GM18861 (cell line): Measurements from ENCODE around the gene KIAA1328.
"Not testable (repeated sequence)": the region's sequence is repeated elsewhere in the genome, so short reads cannot be mapped to it uniquely, and the experiment has no call there.

Source experiments
- ATAC-seq: cut with Tn5 transposase; IDR thresholded peaks from one replicate; pipeline ENCODE4 v1.9.1; 2021; ENCODE audit not compliant: unreplicated experiment

The KIAA1328 gene

DNA sequence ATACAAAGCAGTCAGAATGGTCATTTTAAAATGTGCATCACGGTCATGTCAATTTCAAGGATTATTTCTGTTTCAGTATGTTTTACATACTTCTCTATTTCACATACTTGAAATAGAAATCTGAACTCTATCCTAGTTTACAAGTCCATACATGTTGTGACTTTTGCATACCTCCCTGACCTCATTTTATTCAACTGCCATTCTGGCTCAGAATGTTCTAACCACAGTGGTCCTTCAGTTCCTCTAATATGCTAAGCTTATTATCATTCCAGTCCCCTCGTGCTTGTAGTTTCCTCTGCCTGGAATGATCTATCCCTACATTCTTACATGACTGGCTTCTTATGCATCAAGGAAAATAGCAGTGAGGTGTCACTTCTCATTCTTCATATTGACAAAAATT is 295.6 kb downstream of the KIAA1328 start:
- ATAC-seq: no peak

DNA sequence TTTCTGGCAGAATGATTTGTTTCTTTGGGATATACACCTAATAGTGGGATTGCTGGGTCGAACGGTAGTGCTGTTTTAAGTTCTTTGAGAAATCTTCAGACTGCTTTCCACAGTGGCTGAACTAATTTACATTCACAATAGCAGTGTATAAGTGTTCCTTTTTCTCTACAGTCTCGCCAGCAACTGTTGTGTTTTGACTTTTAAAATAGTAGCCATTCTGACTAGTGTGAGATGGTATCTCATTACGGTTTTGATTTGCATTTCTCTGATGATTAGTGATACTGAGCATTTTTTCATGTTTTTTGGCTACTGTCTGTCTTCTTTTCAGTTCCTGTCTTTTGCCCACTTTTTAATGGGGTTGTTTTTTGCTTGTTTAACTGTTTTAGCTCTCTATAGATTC is 306.2 kb downstream of the KIAA1328 start:
- ATAC-seq: no peak

DNA sequence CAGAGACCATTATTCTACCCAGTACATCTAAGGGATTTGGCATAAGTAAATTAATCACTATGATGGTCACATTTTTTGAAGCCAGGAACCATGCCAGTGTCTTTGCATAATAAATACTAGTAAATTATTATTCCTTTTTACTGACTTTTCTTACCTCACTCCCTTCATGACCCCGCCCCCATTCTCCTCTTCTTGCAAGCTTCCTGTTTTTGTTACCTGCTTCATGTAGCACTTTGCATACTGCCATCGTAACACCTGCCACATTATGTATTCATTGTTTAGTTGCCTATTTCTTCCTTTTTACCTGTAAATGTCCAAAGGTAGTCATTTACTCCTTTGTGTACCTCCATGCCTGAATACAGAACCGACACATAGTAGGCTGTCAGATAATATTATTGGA is 309.5 kb downstream of the KIAA1328 start:
- no peak for ATAC-seq

DNA sequence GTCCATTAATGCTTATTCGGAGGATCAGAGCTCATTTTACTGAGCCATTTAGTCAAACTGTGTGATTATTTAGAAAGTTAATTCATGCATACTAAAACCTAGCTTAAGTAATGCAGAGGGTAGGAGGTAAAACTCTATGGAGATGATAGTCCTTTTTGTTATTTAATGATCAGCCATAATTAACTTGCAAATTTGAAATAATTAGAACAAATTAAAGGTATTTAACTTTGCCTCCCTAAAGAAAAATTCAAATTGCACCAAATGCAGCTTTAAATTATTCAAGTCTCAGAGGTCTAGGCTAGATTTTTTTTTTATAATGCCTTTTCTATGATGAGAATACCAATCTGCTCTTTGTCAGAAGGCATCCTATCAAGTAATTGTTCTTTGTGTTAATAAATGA is 310.9 kb downstream of the KIAA1328 start:
- ATAC-seq: no peak

DNA sequence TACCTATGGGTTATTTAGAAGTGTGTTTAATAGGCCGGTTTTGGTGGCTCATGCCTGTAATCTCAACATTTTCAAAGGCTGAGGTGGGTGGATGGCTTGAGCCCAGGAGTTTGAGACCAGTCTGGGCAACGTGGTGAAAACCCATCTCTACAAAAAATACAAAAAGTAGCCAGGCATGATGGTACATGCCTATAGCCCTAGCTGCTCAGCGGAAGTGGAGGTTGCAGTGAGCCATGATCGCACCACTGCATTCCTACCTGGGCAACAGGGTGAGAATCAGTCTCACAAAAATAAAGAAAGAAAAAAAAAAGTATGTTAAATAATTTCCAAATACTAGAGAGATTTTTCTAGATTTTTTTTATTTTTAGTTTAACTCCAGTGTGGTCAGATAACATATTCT is 316.0 kb downstream of the KIAA1328 start:
- no peak for ATAC-seq

DNA sequence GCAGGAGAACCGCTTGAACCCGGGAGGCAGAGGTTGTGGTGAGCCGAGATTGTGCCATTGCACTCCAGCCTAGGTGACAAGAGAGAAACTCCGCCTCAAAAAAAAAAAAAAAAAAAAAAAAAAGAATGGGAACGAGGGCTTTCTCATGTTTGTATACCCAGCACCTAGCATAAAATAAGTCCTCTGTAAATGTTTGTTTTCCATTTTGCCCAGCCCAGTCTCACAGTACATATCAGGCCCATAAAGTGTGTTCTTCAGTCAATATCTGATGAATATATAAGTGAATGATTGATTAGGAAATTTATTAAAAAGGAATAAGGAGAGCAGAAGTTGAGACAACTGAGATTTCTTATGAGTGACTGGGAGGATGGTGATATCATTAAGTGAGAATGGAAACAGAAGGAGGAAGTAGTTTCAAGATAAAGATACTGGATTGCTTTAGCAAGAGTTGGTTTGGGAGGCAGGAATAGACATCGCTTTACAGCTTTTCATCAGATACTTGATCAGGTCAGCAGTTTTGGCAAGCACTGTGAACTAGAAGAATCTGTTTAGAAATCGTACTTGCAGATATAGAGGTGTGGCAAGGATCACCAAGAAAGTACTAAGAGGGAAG is 327.5 kb downstream of the KIAA1328 start:
- no peak for ATAC-seq

DNA sequence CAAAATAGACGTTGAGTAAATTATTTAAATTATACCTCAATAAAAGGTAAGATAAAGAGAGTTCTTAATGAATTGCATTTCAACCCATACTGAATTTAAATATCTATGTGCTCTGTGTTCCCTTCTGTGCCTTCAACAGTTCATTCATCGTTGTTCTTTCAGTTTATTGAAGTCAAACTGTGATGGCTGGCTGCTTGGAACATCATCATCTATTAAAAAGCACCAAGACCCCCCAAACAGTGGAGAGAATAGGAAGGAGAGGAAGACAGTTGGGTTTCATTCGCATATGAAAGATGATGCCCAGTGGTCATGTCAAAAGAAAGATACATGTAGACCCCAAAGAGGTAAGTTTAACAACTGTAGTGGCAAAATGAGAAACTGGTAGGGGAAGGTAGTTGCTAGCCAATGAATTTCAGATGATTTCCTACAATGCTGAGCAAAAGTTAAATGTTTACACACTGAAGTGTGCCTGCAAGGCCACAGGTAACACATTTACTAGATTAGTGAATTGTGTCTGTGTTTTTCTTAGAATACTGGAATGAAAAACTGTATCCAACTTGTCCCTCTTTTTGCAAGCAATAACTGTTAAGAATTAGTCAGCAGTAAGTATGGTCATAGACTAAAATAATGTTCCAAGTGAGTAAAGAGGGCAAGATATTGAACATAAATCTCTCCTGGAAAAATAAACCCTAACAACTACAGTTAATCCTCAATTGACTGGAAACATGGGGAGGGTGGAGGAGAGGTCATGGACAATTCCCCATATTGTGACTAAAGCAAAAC is 331.3 kb downstream of the KIAA1328 start:
- no peak for ATAC-seq

DNA sequence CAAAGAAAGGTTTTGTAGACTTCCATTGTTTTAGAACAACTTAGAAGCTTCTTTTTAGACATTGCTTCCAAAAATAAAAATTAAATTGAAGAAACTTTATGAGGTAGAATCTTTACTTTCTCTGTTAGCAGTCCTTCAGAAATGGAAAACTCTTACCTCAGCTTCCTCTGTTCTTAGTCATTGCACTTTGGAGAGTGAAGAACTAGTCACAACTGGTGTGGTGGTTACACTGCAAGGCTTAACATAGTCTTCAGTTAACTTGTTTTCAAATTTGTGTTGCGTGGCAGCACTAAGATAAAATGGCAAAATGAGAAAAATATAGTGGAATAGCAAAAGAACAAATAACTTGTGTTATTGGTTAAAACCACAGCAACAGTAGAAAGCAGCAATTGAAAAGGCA is 332.6 kb downstream of the KIAA1328 start:
- ATAC-seq: no peak

DNA sequence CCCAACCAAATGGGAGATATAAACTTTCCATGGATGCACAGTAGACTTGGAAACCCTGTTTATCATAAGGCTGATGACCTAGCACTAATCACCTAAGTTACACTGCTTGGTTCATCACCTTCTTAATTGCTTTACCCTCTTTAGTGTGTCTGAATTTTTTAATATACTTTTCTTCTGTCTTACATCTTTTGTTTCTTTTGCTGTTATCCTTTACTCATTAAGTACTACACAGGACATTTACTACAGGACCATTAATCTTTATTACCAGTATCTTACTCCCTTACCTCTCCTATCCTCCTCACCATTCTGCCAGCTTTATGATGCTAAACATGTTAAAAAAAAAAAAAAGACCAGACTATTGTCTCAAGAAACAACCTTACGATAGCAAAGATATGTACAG is 333.6 kb downstream of the KIAA1328 start:
- no peak for ATAC-seq

DNA sequence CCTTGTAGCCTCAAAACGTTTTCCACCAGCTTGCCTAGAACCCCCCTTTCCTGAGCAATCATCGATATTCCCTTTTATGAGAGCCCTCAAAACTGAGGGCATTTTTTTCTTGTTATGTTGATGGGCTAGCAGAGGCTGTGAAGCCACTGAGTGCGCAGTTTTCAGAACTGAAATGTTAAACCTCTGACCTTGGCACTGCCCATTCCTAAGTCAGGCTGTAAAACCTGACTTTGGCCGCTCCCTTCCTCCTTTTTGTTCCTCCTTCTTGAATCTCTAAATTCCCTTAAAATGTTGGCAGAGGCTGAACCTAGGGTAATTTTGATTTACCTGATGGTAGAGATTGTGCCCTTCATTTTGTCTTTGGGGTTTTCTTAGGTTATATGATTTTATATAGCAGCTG is 334.2 kb downstream of the KIAA1328 start:
- no peak for ATAC-seq

DNA sequence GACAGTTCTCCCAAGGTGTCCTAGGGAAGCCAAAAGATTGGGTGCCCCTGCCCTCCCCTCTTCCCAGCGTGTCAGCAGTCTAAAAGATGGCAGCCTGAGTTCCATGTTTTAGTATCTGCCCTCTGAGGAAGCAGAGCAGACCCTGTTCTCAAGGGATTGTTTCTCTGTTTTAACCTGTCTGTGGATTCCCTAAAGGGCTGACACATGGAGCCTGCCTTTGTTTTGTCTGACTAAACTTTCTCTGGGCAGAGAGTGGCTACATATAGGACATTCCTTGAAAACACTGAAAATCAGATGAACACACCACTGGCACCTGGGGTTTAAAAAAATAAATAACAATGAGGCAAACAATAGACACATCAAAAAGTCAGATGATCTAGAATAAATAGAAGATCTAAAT is 337.6 kb downstream of the KIAA1328 start:
- ATAC-seq: no peak

DNA sequence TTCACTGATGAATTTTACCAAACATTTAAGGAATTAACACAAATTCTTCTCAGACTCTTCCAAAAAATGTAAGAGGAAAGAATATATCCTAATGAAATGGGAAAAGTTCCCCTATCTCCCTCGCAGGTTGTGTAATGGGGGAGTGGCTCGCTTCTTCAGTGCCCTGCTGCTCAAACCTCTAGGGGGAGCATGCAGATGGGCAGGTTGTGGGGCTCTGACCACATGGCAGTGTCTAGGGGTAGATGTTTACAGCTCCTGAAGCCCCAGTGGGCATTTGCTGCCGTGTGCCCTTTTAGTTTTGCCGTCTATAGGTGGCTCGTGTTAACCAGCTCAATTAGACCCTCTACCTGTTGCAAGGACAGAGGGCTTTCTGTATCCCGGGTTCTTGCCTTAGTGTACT is 338.0 kb downstream of the KIAA1328 start:
- not testable (repeated sequence) for ATAC-seq

DNA sequence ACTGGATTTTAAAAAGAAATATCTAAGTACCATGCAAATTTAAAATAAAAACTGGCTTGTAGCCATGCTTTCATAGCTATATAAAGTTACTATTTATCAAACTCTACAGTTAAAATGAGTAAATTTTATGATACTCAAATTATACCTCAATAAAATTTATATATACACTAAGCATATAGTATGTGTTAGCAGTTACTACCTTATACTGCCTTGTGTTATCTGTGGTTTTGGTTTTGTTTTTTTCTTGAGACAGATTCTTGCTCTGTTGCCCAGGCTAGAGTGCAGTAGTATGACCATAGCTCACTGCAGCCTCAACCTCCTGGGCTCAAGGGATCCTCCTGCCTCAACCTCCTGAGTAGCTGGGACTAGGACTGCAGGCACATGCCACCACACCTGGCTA is 342.1 kb downstream of the KIAA1328 start:
- no peak for ATAC-seq

DNA sequence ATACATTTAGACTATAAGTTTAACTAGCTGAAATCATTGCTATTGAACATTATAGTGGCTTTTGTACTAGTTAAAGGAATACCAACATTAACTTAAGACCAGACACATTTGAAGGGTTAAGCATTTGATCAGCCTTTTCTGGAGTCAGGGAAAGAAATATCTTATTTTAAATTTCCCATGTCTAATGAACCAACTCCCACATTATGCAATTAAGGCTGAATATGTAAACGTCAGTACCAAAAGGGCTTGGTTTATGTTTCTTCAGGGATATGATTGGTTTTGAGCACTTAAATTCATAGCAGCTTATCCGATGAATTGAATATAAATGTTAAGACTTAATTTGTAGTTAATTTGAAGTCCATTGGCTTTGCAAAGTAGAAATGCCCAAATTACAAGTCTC is 344.5 kb downstream of the KIAA1328 start:
- ATAC-seq: no peak

DNA sequence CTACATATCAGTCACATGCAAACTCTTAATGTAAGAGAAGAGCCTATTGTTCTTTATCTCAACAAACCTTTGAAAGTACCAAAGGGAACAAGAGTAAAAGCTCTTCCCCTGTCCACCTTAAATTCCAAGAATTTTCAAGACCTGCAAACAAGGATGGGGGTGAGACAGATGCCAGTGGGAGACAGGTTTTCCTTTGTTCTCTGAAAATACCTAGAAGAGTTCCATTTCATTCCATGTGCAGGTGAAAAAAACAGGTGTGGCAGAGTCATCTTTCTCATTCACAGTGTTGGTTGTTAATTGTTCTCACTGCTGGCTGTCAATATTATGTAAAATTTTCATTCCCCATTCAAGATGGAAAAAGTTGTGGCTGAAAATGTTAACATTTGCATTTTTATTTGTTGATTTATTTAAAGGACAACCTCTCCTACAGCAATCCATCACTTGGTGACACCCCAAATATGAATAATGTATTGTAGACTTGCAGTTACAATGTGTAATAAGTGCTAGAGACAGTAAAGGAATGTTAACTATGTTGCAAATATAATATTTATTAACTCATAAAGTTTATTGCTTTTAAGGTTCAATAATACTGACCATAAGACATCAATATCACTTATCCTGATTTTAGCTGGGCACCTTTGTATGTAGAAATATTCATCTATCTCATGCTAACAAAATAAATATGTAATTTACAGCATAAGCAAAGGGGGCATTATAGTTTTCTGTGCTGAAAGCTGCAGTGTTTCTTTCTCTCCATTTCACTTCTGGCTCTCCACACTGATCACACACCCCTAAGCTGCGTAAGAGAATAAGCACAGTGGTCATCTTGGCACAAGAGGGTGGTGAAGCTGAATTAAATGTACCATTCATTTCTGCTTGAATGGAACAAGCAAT is 347.0 kb downstream of the KIAA1328 start:
- no peak for ATAC-seq

DNA sequence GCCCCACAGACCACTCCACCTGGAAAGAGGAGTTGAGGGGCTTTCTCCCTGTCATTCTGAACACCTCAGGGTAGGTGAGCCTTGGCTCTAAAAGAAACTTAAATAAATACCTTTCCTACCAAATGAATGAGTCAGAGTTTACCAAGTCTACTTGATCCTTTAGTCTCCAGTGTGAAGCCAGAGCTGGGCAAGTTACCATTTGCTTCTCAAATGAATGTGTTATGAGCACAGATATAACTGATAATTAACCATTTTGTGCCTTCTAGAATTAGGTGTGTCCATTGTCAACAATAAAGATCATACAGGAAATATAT is 347.7 kb downstream of the KIAA1328 start:
- no peak for ATAC-seq

DNA sequence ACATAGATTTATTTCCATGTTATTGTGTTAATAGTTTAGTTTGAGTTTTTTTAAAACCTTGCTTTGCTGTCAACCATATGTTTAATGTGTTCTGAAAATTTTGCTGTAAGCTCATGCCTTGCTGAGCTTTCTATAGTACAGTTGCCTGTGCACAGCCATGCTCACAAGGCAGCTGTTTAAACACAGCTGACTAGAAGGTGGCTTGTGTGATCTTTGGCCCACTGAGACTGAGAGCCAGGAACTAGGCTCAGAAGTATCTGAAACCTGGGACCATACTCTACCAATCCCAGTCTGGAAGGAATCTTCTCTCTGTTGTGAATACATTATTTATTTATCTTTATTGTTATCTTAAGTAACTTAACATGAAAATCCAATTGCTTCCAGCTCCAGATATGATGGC is 350.5 kb downstream of the KIAA1328 start:
- ATAC-seq: no peak

DNA sequence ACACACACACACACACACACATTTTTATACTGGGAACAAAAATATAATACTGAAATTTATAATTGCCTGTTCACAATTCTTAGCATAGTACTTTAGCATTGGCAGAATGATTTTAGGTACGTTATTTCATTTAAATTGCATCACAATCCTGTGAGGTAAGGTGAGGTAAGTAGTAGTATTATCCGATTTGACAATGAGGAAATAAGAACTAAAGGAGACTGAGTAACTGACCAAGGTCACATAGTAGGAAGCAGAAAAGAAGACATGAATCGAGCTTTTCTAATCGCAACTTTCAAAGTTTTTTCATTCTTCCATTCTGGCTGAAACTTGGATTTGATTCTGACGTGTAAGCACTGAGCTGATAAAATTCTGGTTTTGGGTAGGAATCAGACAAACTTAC is 351.2 kb downstream of the KIAA1328 start:
- no peak for ATAC-seq

DNA sequence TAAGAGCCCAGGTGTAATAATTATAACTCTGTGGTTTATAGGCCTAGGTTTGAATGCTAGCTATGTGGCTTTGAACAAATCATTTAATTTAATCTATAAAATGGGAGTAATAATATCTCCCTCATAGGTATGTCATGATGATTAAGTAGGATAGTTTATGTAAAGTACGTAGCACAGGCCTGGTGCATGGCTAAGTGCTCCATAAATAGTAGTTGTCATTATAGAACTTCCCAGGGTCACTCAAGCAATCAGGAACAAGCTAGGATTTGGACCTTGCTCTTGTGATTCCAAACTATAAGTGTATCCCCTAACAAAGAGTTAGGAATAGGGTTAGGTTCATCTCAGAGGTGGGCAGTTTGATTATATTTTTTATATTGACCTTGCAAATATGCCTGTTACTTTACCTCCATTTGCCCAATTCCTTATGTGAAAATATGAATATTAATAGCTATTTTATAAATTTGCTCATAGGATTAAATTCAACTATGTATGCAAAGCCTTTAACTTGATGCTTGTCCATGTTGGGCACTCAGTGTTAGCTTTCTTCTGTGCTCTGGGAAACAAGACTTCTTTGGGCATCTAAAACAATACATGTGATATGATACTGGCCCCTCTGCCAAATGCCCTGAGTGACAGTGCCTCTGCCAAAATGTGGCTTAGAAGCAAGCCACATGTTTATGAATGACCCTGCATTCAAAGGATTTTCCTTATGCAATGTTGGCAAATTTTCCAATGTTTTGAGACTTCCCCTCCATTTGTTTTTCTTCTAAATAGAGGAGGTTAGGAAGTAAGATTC is 353.6 kb downstream of the KIAA1328 start:
- no peak for ATAC-seq

DNA sequence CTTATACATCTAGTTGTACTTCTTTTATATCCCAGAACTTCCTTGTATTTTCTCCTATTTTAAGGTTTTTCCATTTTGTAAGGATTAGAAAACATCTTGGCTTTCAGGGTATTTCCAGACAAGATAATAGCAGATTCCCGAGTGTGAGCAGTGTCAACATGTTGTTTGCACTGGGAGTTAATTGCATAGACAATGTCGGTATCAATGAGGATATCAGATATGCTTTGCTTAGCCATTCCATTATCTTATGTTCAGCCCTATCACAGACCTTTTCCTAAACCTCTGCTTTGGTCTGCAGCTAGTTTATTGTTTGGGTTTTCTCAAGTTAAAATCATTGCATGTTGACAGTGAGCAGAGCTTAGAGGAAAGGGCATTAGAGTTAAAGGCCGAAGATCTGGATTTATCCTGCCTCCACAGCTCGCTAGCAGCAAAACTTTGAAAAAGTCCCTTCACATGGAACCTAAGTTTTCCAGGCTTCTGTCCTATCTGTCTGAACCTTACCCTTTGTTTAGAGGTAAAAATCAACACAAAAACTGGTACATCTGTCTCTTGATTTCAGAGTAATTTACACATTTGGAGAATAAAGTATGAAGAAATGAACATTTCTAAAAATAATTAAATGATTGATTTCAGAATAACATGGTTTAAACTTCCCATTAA is 355.4 kb downstream of the KIAA1328 start:
- no peak for ATAC-seq
